ENCODE measurements around the gene SLAMF1.
"Not testable (repeated sequence)": the region's sequence is repeated elsewhere in the genome, so short reads cannot be mapped to it uniquely, and the experiment has no call there.

Gene SLAMF1

GRCh38 chr1:160640359-160641123 is 6.3 kb downstream of the SLAMF1 start:
- no peak for FAIRE-seq
- no peak for DNase-seq (ENCODE audit: low spot score)

- FAIRE-seq: no peak
- DNase-seq (ENCODE audit: low spot score): peak; percentile 31
Observed at GRCh38 chr1:160639652-160640051, 7.2 kb downstream of the SLAMF1 start.

GRCh38 chr1:160638926-160639325 is 7.9 kb downstream of the SLAMF1 start:
- FAIRE-seq: no peak
- no peak for DNase-seq (ENCODE audit: low spot score)

GRCh38 chr1:160638540-160638857 is 8.3 kb downstream of the SLAMF1 start:
- FAIRE-seq (no peak), DNase-seq (ENCODE audit: low spot score) (no peak)

GRCh38 chr1:160637821-160638539 is 8.9 kb downstream of the SLAMF1 start:
- DNase-seq (ENCODE audit: low spot score) (peak; percentile 32), FAIRE-seq (no peak)

GRCh38 chr1:160637065-160637464 is 9.8 kb downstream of the SLAMF1 start:
- no peak for DNase-seq (ENCODE audit: low spot score)
- FAIRE-seq: no peak

GRCh38 chr1:160636547-160636946 is 10.3 kb downstream of the SLAMF1 start:
- no peak for DNase-seq (ENCODE audit: low spot score)
- no peak for FAIRE-seq

- DNase-seq (ENCODE audit: low spot score) (no peak), FAIRE-seq (no peak)
Observed at GRCh38 chr1:160636076-160636475, 10.8 kb downstream of the SLAMF1 start.

GRCh38 chr1:160634543-160635491 is 12.0 kb downstream of the SLAMF1 start:
- no peak for FAIRE-seq
- DNase-seq (ENCODE audit: low spot score): no peak

GRCh38 chr1:160633330-160633903 is 13.4 kb downstream of the SLAMF1 start:
- no peak for FAIRE-seq

GRCh38 chr1:160631983-160632625 is 14.7 kb downstream of the SLAMF1 start:
- FAIRE-seq (no peak), DNase-seq (ENCODE audit: low spot score) (no peak)

More at GRCh38 chr1:160633330-160633903, 13.4 kb downstream of the SLAMF1 start:
- no peak for DNase-seq (ENCODE audit: low spot score)

GRCh38 chr1:160630523-160631451 is 16.1 kb downstream of the SLAMF1 start:
- no peak for FAIRE-seq
- DNase-seq (ENCODE audit: low spot score): no peak

- no peak for FAIRE-seq
- DNase-seq (ENCODE audit: low spot score): no peak
Observed at GRCh38 chr1:160629286-160630210, 17.3 kb downstream of the SLAMF1 start.

- DNase-seq (ENCODE audit: low spot score) (no peak), FAIRE-seq (no peak)
Observed at GRCh38 chr1:160628799-160629263, 18.0 kb downstream of the SLAMF1 start.

- DNase-seq (ENCODE audit: low spot score); FAIRE-seq: not testable (repeated sequence)
Observed at GRCh38 chr1:160627677-160628289, 19.1 kb downstream of the SLAMF1 start.

- no peak for FAIRE-seq
- DNase-seq (ENCODE audit: low spot score): no peak
Observed at GRCh38 chr1:160626509-160627342, 20.1 kb downstream of the SLAMF1 start.
